Kidney epithelial cell (primary cell): ENCODE measurements around the gene TMEM178B. TPM values are rescaled to one million over a fixed set of nuclear protein-coding genes. Genes with fewer than 3 reads are reported as not detected.

Experiments
- DNase-seq: peaks from one replicate; pipeline ENCODE4 v3.0.0-alpha.2; 2010; ENCODE audit warnings: low read depth
- H3K27me3 ChIP-seq: 2 replicates; pipeline ENCODE4 v1.6.0; 2011; ENCODE audit warnings: low read length; ENCODE audit not compliant: control insufficient read depth, insufficient read depth
- H3K36me3 ChIP-seq: 2 replicates; pipeline ENCODE4 v1.5.1; 2011; ENCODE audit warnings: low read length; ENCODE audit not compliant: control insufficient read depth, insufficient read depth
- H3K4me3 ChIP-seq: 2 replicates; pipeline ENCODE4 v1.5.1; 2011; ENCODE audit warnings: low read depth, mild to moderate bottlenecking, control low read depth, low read length
- total RNA-seq: library from RNA; depleted of rRNA; stranded (reverse); fragments of >200 nt; gene quantifications from 2 replicates; pipeline ENCODE4 v1.2.3, GENCODE V29; 2015
- TF ChIP-seq, protein P1 (sequence below): IDR thresholded peaks from 2 replicates; pipeline ENCODE4 v1.5.1; 2011; ENCODE audit warnings: mild to moderate bottlenecking, moderate library complexity, low read length, control low read depth, inconsistent platforms; ENCODE audit not compliant: insufficient read depth, poor library complexity, severe bottlenecking

Gene TMEM178B
- total RNA-seq, 1 donor from 2014 or later: 9.7 TPM

GRCh38 chr7:141358386-141358785 lies 284.5 kb downstream of the TMEM178B start:
- H3K27me3 ChIP-seq: no peaks in the 10 kb centered on the region
- TF ChIP-seq, protein P1, sequence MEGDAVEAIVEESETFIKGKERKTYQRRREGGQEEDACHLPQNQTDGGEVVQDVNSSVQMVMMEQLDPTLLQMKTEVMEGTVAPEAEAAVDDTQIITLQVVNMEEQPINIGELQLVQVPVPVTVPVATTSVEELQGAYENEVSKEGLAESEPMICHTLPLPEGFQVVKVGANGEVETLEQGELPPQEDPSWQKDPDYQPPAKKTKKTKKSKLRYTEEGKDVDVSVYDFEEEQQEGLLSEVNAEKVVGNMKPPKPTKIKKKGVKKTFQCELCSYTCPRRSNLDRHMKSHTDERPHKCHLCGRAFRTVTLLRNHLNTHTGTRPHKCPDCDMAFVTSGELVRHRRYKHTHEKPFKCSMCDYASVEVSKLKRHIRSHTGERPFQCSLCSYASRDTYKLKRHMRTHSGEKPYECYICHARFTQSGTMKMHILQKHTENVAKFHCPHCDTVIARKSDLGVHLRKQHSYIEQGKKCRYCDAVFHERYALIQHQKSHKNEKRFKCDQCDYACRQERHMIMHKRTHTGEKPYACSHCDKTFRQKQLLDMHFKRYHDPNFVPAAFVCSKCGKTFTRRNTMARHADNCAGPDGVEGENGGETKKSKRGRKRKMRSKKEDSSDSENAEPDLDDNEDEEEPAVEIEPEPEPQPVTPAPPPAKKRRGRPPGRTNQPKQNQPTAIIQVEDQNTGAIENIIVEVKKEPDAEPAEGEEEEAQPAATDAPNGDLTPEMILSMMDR: no peak

DNA sequence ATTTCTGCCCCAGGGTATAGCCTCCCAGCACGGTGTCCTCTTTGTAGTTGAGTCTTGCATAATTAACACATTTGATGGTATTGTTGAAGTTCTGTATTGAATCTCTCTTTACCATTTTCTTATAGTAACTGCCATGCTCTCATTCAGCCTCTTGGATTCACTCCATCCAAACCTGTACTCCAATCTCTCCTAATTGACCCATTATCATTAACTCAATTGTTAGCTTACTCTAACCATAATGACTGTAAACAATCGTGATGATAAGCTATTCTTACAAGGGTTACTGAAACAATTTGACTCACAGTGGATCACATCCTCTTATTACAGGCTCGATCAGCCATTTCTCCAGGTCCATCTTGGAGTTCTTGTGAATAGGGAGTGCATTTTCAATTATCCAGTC lies 285.4 kb downstream of the TMEM178B start:
- Histone ChIP-seq H3K36me3 (no peaks in the 10 kb centered on the region), H3K4me3 (no peak overlapping the region), H3K27me3 (no peaks in the 10 kb centered on the region)
- TF ChIP-seq, protein P1: no peak
- DNase-seq: no peak

More at GRCh38 chr7:141358386-141358785, 284.5 kb downstream of the TMEM178B start:
- Histone ChIP-seq H3K36me3 (no peaks in the 10 kb centered on the region), H3K4me3 (no peak overlapping the region)
- DNase-seq: no peak

DNA sequence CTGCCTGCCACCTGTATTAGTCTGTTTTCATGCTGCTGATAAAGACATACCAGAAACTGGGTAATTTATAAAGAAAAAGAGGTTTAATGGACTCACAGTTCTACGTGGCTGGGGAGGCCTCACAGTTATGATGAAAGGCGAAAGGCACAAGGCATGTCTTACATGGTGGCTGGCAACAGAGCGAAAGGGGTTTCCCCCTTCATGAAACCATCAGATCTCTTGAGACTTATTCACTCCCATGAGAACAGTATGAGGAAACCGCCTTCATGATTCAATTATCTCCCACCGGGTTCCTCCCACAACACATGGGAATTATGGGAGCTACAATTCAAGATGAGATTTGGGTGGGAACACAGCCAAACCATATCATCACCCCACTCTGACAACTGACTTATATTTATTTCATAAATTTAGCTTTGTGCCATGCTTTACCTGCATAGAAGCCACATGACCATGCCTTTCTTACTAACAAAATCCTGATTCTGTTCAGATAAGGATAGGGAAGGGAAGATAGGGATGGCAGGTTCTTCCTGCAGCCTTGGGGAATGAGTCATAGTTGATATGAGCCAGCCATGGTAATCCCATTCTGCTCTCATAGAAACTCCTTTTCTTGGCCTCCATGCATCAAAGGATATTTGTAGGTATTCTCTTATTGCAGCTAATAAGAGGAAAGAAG lies 286.0 kb downstream of the TMEM178B start:
- no peak for DNase-seq
- Histone ChIP-seq H3K27me3 (no peaks in the 10 kb centered on the region), H3K36me3 (no peaks in the 10 kb centered on the region), H3K4me3 (no peak overlapping the region)
- TF ChIP-seq, protein P1: no peak

DNA sequence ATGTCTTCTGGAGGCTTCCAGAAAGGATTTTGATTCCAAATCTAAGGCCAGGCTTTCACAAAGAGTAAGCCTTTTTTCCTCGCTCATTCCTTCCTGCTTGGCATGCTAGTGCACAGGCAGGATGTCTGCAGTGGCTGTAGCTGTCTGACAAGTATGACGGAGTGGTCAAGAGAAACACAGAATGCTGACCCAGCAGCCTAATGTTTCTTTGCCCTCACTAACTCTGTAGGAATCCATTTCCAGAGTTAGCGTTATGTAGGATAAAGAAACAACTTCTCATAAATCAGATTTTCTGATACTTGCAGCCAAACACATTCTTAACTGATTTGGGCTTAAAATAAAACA lies 286.5 kb downstream of the TMEM178B start:
- H3K36me3 ChIP-seq: no peaks in the 10 kb centered on the region
- no peak overlapping the region for H3K4me3 ChIP-seq
- TF ChIP-seq, protein P1: no peak
- DNase-seq: no peak
- no peaks in the 10 kb centered on the region for H3K27me3 ChIP-seq

GRCh38 chr7:141360803-141361202 lies 286.9 kb downstream of the TMEM178B start:
- TF ChIP-seq, protein P1: no peak
- Histone ChIP-seq H3K36me3 (no peaks in the 10 kb centered on the region), H3K4me3 (no peak overlapping the region), H3K27me3 (no peaks in the 10 kb centered on the region)
- no peak for DNase-seq

DNA sequence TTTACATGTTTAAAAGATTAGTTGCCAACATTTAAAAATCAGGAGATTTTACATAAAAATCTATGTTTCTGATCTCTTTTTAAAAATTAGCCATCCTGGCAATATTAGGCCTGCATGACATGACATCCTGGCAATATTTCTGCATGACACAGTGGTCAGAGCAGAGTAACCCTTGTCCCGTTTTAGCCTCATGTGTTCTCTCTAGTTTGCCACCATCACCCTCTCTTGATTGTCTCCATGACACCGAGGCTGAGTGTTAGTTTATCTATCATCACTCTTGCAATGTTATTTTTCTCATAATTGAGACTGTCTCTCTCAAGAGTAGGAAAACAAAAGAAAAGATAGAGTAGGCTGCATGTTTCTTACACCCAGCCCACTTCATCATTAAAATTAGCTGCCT lies 287.6 kb downstream of the TMEM178B start:
- Histone ChIP-seq H3K36me3 (no peaks in the 10 kb centered on the region), H3K4me3 (no peak overlapping the region), H3K27me3 (no peaks in the 10 kb centered on the region)
- DNase-seq: no peak
- TF ChIP-seq, protein P1: no peak
